ENCODE data around the gene UBAC1. TPM values are rescaled to one million over a fixed set of nuclear protein-coding genes. Genes with fewer than 3 reads are reported as not detected.
"Not testable (repeated sequence)": the region's sequence is repeated elsewhere in the genome, so short reads cannot be mapped to it uniquely, and the experiment has no call there.

Gene UBAC1
- total RNA-seq, 1 donor: 29.0 TPM

DNA sequence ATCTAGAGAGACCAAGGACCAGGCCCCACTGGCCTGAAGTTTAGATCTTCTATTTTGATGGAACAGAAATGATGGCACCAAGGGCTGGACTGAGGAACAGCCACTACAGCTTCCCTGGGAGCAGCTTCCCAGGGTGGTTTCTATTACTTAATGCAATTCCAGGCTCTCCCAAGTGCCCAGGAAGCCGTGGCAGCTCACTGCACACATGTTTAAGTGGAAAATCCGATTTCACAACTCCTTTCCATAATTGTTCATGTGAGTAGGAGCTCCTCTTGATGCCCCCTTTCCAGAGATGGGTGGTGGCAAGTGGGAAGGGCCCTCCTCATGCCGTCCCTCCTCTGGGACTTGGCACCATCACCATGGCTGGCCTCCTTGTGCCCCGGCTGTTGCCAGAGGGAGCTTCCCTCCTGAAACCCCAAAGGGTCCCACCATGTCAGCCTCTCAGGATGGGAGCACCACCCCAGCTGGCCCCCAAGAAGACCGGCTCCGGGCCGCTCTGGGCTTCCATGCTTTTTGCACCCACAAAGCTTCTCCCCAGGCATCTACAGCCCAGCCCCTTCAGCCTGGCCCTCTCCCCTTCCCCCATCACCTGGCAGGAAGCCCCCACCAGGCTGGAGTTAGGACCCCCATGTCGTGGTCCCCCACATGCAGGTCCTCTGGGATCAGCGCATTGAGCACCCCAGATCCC lies 9.1 kb upstream of the UBAC1 start:
- Histone ChIP-seq H3K27me3 (ENCODE audit: insufficient read depth, low read length) (peaks cover 8% of the 10 kb centered on the region), H3K36me3 (ENCODE audit: insufficient read depth, low read length) (no peaks in the 10 kb centered on the region), H3K79me2 (ENCODE audit: insufficient read depth, low read length) (no peaks in the 10 kb centered on the region), H3K27ac (ENCODE audit: low read depth, low read length) (no peak overlapping the region), H2AFZ (ENCODE audit: low read length) (no peak overlapping the region), H3K9me3 (ENCODE audit: low read depth, low read length) (no peaks in the 10 kb centered on the region), H3K4me2 (ENCODE audit: insufficient read depth, low read length) (no peak overlapping the region), H3K4me3 (ENCODE audit: insufficient read depth, low read length) (no peak overlapping the region), H4K20me1 (ENCODE audit: insufficient read depth, low read length) (peaks cover 3% of the 10 kb centered on the region), H3K4me1 (ENCODE audit: insufficient read depth, low read length) (no peaks in the 10 kb centered on the region)
- TF ChIP-seq, protein P1, sequence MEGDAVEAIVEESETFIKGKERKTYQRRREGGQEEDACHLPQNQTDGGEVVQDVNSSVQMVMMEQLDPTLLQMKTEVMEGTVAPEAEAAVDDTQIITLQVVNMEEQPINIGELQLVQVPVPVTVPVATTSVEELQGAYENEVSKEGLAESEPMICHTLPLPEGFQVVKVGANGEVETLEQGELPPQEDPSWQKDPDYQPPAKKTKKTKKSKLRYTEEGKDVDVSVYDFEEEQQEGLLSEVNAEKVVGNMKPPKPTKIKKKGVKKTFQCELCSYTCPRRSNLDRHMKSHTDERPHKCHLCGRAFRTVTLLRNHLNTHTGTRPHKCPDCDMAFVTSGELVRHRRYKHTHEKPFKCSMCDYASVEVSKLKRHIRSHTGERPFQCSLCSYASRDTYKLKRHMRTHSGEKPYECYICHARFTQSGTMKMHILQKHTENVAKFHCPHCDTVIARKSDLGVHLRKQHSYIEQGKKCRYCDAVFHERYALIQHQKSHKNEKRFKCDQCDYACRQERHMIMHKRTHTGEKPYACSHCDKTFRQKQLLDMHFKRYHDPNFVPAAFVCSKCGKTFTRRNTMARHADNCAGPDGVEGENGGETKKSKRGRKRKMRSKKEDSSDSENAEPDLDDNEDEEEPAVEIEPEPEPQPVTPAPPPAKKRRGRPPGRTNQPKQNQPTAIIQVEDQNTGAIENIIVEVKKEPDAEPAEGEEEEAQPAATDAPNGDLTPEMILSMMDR (IDR thresholded peaks at IDR 0.05; ENCODE audit: extremely low read depth, low read depth, low read length): no peak
- DNase-seq (ENCODE audit: insufficient read length, low spot score, missing footprints): no peak

GRCh38 chr9:135969064-135969683 lies 8.0 kb upstream of the UBAC1 start:
- peaks cover 3% of the 10 kb centered on the region for H4K20me1 ChIP-seq (ENCODE audit: insufficient read depth, low read length)
- H3K9me3 ChIP-seq (ENCODE audit: low read depth, low read length): no peaks in the 10 kb centered on the region
- H3K4me1 ChIP-seq (ENCODE audit: insufficient read depth, low read length): no peaks in the 10 kb centered on the region
- no peak overlapping the region for H2AFZ ChIP-seq (ENCODE audit: low read length)
- no peak overlapping the region for H3K27ac ChIP-seq (ENCODE audit: low read depth, low read length)
- no peak overlapping the region for H3K4me2 ChIP-seq (ENCODE audit: insufficient read depth, low read length)
- no peak for DNase-seq (ENCODE audit: insufficient read length, low spot score, missing footprints)
- TF ChIP-seq, protein P1 (IDR thresholded peaks at IDR 0.05; ENCODE audit: extremely low read depth, low read depth, low read length): no peak
- no peaks in the 10 kb centered on the region for H3K36me3 ChIP-seq (ENCODE audit: insufficient read depth, low read length)
- no peaks in the 10 kb centered on the region for H3K79me2 ChIP-seq (ENCODE audit: insufficient read depth, low read length)
- H3K27me3 ChIP-seq (ENCODE audit: insufficient read depth, low read length): peaks cover 8% of the 10 kb centered on the region
- no peak overlapping the region for H3K4me3 ChIP-seq (ENCODE audit: insufficient read depth, low read length)

DNA sequence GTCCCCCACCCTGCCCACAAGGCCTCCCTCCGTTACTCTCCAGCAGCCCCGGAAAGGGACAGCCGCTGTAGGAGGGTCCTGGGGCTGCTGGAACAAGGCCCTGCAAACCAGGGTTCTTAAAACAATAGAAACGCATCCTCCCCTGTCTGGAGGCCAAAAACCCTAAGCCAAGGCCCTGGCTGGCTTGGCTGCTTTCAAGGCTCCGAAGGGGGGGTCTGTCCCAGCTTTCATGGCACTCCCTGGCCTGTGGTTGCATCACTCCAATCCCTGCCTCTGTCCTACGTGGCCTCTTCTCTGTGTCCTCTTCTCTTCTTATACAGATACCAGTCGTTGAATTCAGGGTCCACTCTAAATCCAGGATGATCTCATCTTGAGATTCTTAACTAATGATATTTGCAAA lies 7.4 kb upstream of the UBAC1 start:
- H3K4me2 ChIP-seq (ENCODE audit: insufficient read depth, low read length): no peak overlapping the region
- no peaks in the 10 kb centered on the region for H3K79me2 ChIP-seq (ENCODE audit: insufficient read depth, low read length)
- DNase-seq (ENCODE audit: insufficient read length, low spot score, missing footprints): no peak
- no peaks in the 10 kb centered on the region for H3K36me3 ChIP-seq (ENCODE audit: insufficient read depth, low read length)
- H4K20me1 ChIP-seq (ENCODE audit: insufficient read depth, low read length): peaks cover 3% of the 10 kb centered on the region
- no peaks in the 10 kb centered on the region for H3K9me3 ChIP-seq (ENCODE audit: low read depth, low read length)
- H2AFZ ChIP-seq (ENCODE audit: low read length): no peak overlapping the region
- no peak overlapping the region for H3K27ac ChIP-seq (ENCODE audit: low read depth, low read length)
- H3K4me1 ChIP-seq (ENCODE audit: insufficient read depth, low read length): no peaks in the 10 kb centered on the region
- H3K27me3 ChIP-seq (ENCODE audit: insufficient read depth, low read length): peaks cover 6% of the 10 kb centered on the region
- TF ChIP-seq, protein P1 (IDR thresholded peaks at IDR 0.05; ENCODE audit: extremely low read depth, low read depth, low read length): no peak
- H3K4me3 ChIP-seq (ENCODE audit: insufficient read depth, low read length): no peak overlapping the region

- Histone ChIP-seq H3K27ac (ENCODE audit: low read depth, low read length) (no peak overlapping the region), H4K20me1 (ENCODE audit: insufficient read depth, low read length) (peaks cover 3% of the 10 kb centered on the region), H3K4me2 (ENCODE audit: insufficient read depth, low read length) (no peak overlapping the region), H3K79me2 (ENCODE audit: insufficient read depth, low read length) (no peaks in the 10 kb centered on the region), H3K9me3 (ENCODE audit: low read depth, low read length) (no peaks in the 10 kb centered on the region), H3K36me3 (ENCODE audit: insufficient read depth, low read length) (no peaks in the 10 kb centered on the region), H3K4me1 (ENCODE audit: insufficient read depth, low read length) (no peaks in the 10 kb centered on the region), H2AFZ (ENCODE audit: low read length) (no peak overlapping the region), H3K4me3 (ENCODE audit: insufficient read depth, low read length) (no peak overlapping the region), H3K27me3 (ENCODE audit: insufficient read depth, low read length) (peaks cover 5% of the 10 kb centered on the region)
- TF ChIP-seq, protein P1 (IDR thresholded peaks at IDR 0.05; ENCODE audit: extremely low read depth, low read depth, low read length): no peak
- DNase-seq (ENCODE audit: insufficient read length, low spot score, missing footprints): no peak
Measured at GRCh38 chr9:135968083-135968476, 6.9 kb upstream of the UBAC1 start.

DNA sequence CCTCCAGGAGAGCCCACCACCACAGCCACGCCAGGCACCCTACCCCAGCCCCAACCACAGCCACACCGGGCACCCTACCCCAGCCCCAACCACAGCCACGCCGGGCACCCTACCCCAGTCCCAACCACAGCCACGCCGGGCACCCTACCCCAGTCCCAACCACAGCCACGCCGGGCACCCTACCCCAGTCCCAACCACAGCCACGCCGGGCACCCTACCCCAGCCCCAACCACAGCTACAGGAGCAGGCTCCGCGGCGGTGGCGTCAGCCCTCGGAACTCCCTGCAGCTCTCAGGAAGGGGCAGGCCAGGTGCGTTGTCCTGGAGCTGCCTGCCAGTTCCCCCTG lies 5.7 kb upstream of the UBAC1 start:
- DNase-seq (ENCODE audit: insufficient read length, low spot score, missing footprints); H4K20me1 ChIP-seq (ENCODE audit: insufficient read depth, low read length); H3K4me2 ChIP-seq (ENCODE audit: insufficient read depth, low read length); H2AFZ ChIP-seq (ENCODE audit: low read length); H3K79me2 ChIP-seq (ENCODE audit: insufficient read depth, low read length); H3K9me3 ChIP-seq (ENCODE audit: low read depth, low read length); H3K36me3 ChIP-seq (ENCODE audit: insufficient read depth, low read length); H3K4me3 ChIP-seq (ENCODE audit: insufficient read depth, low read length); H3K27me3 ChIP-seq (ENCODE audit: insufficient read depth, low read length); H3K4me1 ChIP-seq (ENCODE audit: insufficient read depth, low read length); H3K27ac ChIP-seq (ENCODE audit: low read depth, low read length): not testable (repeated sequence)

Data from osteoblast (primary cell).